HepG2 (cell line): ENCODE measurements around the gene DDX23. TPM values are rescaled to one million over a fixed set of nuclear protein-coding genes. Genes with fewer than 3 reads are reported as not detected.

ENCODE experiments used
- ATAC-seq: fragments of 200-7000 bp; cut with Tn5 transposase; 3 replicates; pipeline ENCODE4 v1.9.1; 2020; ENCODE audit warnings: mild to moderate bottlenecking, moderate library complexity
- BruUV-seq: library from RNA; stranded (reverse); fragments of 400-500 nt; replicated peaks from 2 replicates; lab custom pipeline; 2021; lab: Mats Ljungman, UMichigan
- CTCF ChIA-PET: fragments of 300-600 bp; formaldehyde crosslinking; extraction: SDS; loops from one replicate; lab custom pipeline; 2021; ENCODE audit warnings: low total read pairs, inconsistent platforms, low intra/inter-chr PET ratio; lab: Yijun Ruan, JAX
- POLR2A ChIA-PET: fragments of 350-600 bp; sonication (Branson Sonifier 250); formaldehyde crosslinking; loops from one replicate; lab custom pipeline; 2020; ENCODE audit warnings: antibody characterized with exemption, inconsistent platforms; lab: Yijun Ruan, JAX
- DNase-seq: peaks from one replicate; pipeline ENCODE4 v3.0.0-alpha.2; 2015; ENCODE audit warnings: low spot score
- FAIRE-seq: peaks from 3 replicates; lab custom pipeline; 2011; peaks lifted over from hg19 to GRCh38; lab: Jason Lieb, UNC
- H2AFZ ChIP-seq: one replicate; pipeline ENCODE4 v1.6.1; 2011; ENCODE audit warnings: low read length, inconsistent platforms
- H3K27ac ChIP-seq: fragments of 300-600 bp; 3 replicates; pipeline ENCODE4 v1.8.0; 2011; ENCODE audit warnings: mixed run types, mild to moderate bottlenecking, mixed read lengths, low read length, inconsistent platforms; ENCODE audit not compliant: insufficient read depth; ENCODE audit errors: extremely low read length
- H3K27me3 ChIP-seq, 2 experiments: fragments of 200-600 bp in 1 of 2; 2 replicates in 1 of 2; 3 replicates in 1 of 2; pipeline versions ENCODE4 v1.6.0 to v1.8.0; 2011; ENCODE audit warnings: low read length in 2 of 2, mild to moderate bottlenecking in 2 of 2, moderate library complexity in 2 of 2, inconsistent platforms in 1 of 2; ENCODE audit not compliant: insufficient read depth in 2 of 2, control insufficient read depth in 1 of 2
- H3K36me3 ChIP-seq, 2 experiments: fragments of 200-600 bp in 1 of 2; replicated peaks in 1 of 2; 2 replicates in 1 of 2; 3 replicates in 1 of 2; pipeline versions ENCODE4 v1.5.1 to v1.8.0; 2011; ENCODE audit warnings: low read length in 2 of 2, inconsistent platforms in 1 of 2; ENCODE audit not compliant: insufficient read depth in 2 of 2, control insufficient read depth in 1 of 2
- H3K4me1 ChIP-seq: 2 replicates; pipeline ENCODE4 v1.5.1; 2012; ENCODE audit warnings: low read length, inconsistent platforms; ENCODE audit not compliant: insufficient read depth
- H3K4me2 ChIP-seq: 2 replicates; pipeline ENCODE4 v1.6.0; 2011; ENCODE audit warnings: low read depth, low read length, inconsistent platforms
- H3K4me3 ChIP-seq, 3 experiments: fragments of 200-600 bp in 1 of 3; sonication (generic), shearing (Covaris generic) in 1 of 3; replicated peaks in 1 of 3; 2 replicates each; pipeline ENCODE4 v1.5.1; 2011 to 2016; ENCODE audit warnings: low read length in 3 of 3, inconsistent platforms in 2 of 3, low read depth in 2 of 3, mild to moderate bottlenecking in 2 of 3, control low read depth in 1 of 3, mixed read lengths in 1 of 3; ENCODE audit not compliant: insufficient read depth in 1 of 3
- H3K79me2 ChIP-seq: one replicate; pipeline ENCODE4 v1.6.1; 2011; ENCODE audit warnings: low read length, inconsistent platforms; ENCODE audit not compliant: insufficient read depth
- H3K9ac ChIP-seq: 2 replicates; pipeline ENCODE4 v1.6.0; 2011; ENCODE audit warnings: mild to moderate bottlenecking, low read depth, low read length, inconsistent platforms; ENCODE audit not compliant: insufficient read depth
- H3K9me3 ChIP-seq: 2 replicates; pipeline ENCODE4 v1.5.1; 2012; ENCODE audit warnings: mild to moderate bottlenecking, low read length
- H4K20me1 ChIP-seq: 2 replicates; pipeline ENCODE4 v1.6.0; 2011; ENCODE audit warnings: inconsistent platforms, mild to moderate bottlenecking, low read length, moderate library complexity; ENCODE audit not compliant: insufficient read depth
- HNF4A ChIP-seq: sonication (generic); formaldehyde crosslinking; IDR thresholded peaks from 2 replicates; pipeline ENCODE4 v1.4.0; 2020; ENCODE audit warnings: missing genetic modification reagents
- IRX3 ChIP-seq: sonication (generic); formaldehyde crosslinking; IDR thresholded peaks from 2 replicates; pipeline ENCODE4 v1.8.1; 2023; ENCODE audit warnings: mild to moderate bottlenecking, low read depth, missing genetic modification reagents, borderline replicate concordance
- RARA ChIP-seq: IDR thresholded peaks from 2 replicates; pipeline ENCODE4 v1.6.1; 2016; ENCODE audit warnings: missing genetic modification reagents, missing compliant biosample characterization
- RXRA ChIP-seq: sonication (generic); formaldehyde crosslinking; IDR thresholded peaks from 2 replicates; pipeline ENCODE4 v1.5.1; 2020; ENCODE audit warnings: missing genetic modification reagents
- SALL1 ChIP-seq: sonication (generic); formaldehyde crosslinking; IDR thresholded peaks from 2 replicates; pipeline ENCODE4 v1.8.0; 2022; ENCODE audit warnings: mild to moderate bottlenecking, missing genetic modification reagents
- SIN3A ChIP-seq: IDR thresholded peaks from 2 replicates; pipeline ENCODE4 v1.6.1; 2011; ENCODE audit warnings: low read depth, mild to moderate bottlenecking, control low read depth, low read length, borderline replicate concordance
- SRSF1 ChIP-seq: fragments of 200-400 bp; formaldehyde crosslinking; optimal IDR thresholded peaks from 2 replicates; pipeline ENCODE3; 2017; ENCODE audit warnings: mild to moderate bottlenecking, low read depth, low read length, moderate library complexity
- ZFP90 ChIP-seq: sonication (generic); formaldehyde crosslinking; IDR thresholded peaks from 2 replicates; pipeline ENCODE4 v1.8.0; 2022; ENCODE audit warnings: missing genetic modification reagents, mild to moderate bottlenecking, inconsistent platforms, borderline replicate concordance
- ZMYM3 ChIP-seq: sonication (generic); formaldehyde crosslinking; IDR thresholded peaks from 2 replicates; pipeline ENCODE4 v1.5.1; 2020; ENCODE audit warnings: mild to moderate bottlenecking, missing genetic modification reagents
- ZNF333 ChIP-seq: sonication (generic); formaldehyde crosslinking; IDR thresholded peaks from 2 replicates; pipeline ENCODE4 v1.4.0; 2020; ENCODE audit warnings: mild to moderate bottlenecking, missing genetic modification reagents, borderline replicate concordance
- ZNF362 ChIP-seq: sonication (generic); formaldehyde crosslinking; IDR thresholded peaks from 2 replicates; pipeline ENCODE4 v1.4.0; 2020; ENCODE audit warnings: missing genetic modification reagents, mild to moderate bottlenecking, borderline replicate concordance
- ZNF430 ChIP-seq: sonication (generic); formaldehyde crosslinking; IDR thresholded peaks from 2 replicates; pipeline ENCODE4 v1.9.0; 2021; ENCODE audit warnings: mild to moderate bottlenecking, missing genetic modification reagents
- ZNF550 ChIP-seq: sonication (generic); formaldehyde crosslinking; IDR thresholded peaks from 2 replicates; pipeline ENCODE4 v1.4.0; 2020; ENCODE audit warnings: mild to moderate bottlenecking, missing genetic modification reagents, borderline replicate concordance
- ZNF567 ChIP-seq: sonication (generic); formaldehyde crosslinking; IDR thresholded peaks from 2 replicates; pipeline ENCODE4 v1.8.1; 2023; ENCODE audit warnings: mild to moderate bottlenecking, missing genetic modification reagents, borderline replicate concordance
- ZSCAN9 ChIP-seq: IDR thresholded peaks from 2 replicates; pipeline ENCODE4 v1.6.1; 2016; ENCODE audit warnings: borderline replicate concordance
- ZUFSP ChIP-seq: sonication (generic); formaldehyde crosslinking; IDR thresholded peaks from 2 replicates; pipeline ENCODE4 v1.9.0; 2021; ENCODE audit warnings: missing genetic modification reagents, mild to moderate bottlenecking, borderline replicate concordance
- WGBS: methylation state at CpG from one replicate; pipeline ENCODE4 v1.1.6; 2017; ENCODE audit warnings: low lambda C conversion rate; 5-methylcytosine and 5-hydroxymethylcytosine counted together
- in situ Hi-C: cut with HindIII; loops from 2 replicates; pipeline ENCODE4 v1.10.0; 2017; ENCODE audit warnings: low pct_unique_long_range_greater_than_20kb; ENCODE audit not compliant: extremely low pct_ligation_motif_present
- intact Hi-C: fragments of 100-400 bp; cut with micrococcal nuclease; formaldehyde crosslinking; loops from one replicate; pipeline ENCODE4 v1.10.0; 2022; ENCODE audit not compliant: unreplicated experiment
- polyA plus RNA-seq, 8 experiments: library from polyadenylated mRNA; depleted of rRNA in 3 of 8; stranded (reverse) in 7 of 8; unstranded in 1 of 8; fragments of >200 nt; fragmentation: Illumina TruSeq in 4 of 8; extraction: Trizol in 4 of 8; gene quantifications; 2 replicates each; pipeline versions ENCODE4 v1.2.1 to v1.2.3, GENCODE V29; 2011 to 2016; ENCODE audit warnings: low read depth in 4 of 8, missing spikeins in 1 of 8, mixed read lengths in 1 of 8; ENCODE audit not compliant: insufficient read depth in 1 of 8
- total RNA-seq, 5 experiments: library from RNA; depleted of rRNA; stranded (reverse); fragments of >200 nt; fragmentation: Illumina TruSeq; extraction: Trizol; gene quantifications; 2 replicates each; pipeline ENCODE4 v1.2.3, GENCODE V29; 2016; ENCODE audit warnings: low read depth in 1 of 5
- TF ChIP-seq, protein P1 (sequence below): sonication (generic); formaldehyde crosslinking; conservative IDR thresholded peaks from 2 replicates; pipeline ENCODE4 v1.4.0; 2020; ENCODE audit warnings: mild to moderate bottlenecking, missing genetic modification reagents, moderate library complexity

The DDX23 gene
- total and polyA plus RNA-seq, 2 of the 13 experiments (the other 11 are each of a cell fraction or from before 2014, with no cell fraction given) = 35.7 to 90.0 TPM

DNA sequence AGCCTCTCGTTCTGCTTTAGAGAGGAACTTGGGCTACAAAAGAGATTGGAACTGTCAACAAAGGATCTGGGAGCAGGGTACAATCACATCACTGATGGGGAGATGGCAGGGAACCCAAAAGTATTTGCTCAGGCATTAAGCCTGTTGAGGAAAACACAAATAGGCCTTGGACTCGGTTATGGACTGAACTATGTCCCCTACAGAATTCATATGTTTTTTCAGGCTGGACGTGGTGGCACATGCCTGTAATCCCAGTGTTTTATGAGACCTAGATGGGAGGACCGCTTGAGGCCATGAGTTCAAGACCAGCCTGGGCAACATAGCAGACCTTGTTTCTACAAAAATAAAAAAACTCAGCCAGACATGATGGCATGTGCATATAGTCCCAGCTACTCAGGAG, 13.9 kb downstream of the DDX23 start:
- intact Hi-C loops = no loop called here
- no peaks in the 10 kb centered on the region for H3K27me3 ChIP-seq
- H3K4me3 ChIP-seq = no peak overlapping the region
- ChIA-PET CTCF (no interaction called here), POLR2A (no interaction called here)
- H4K20me1 ChIP-seq = no peaks in the 10 kb centered on the region
- no TSS peak for BruUV-seq
- in situ Hi-C loops = no loop called here
- no peak for FAIRE-seq
- DNase-seq = peak; percentile 29
- peaks cover 27 to 54% of the 10 kb centered on the region in 2 experiments for H3K36me3 ChIP-seq
- peak overlapping the region; percentile 44 for H3K27ac ChIP-seq
- H3K4me1 ChIP-seq = peaks cover 17% of the 10 kb centered on the region
- no peak overlapping the region for H3K9ac ChIP-seq
- H2AFZ ChIP-seq = no peak overlapping the region
- ATAC-seq = peak; percentile 80
- WGBS = 51% methylated on average over 4 of the region's 4 CpGs
- no peak overlapping the region for H3K4me2 ChIP-seq
- H3K9me3 ChIP-seq = no peaks in the 10 kb centered on the region
- no peaks in the 10 kb centered on the region for H3K79me2 ChIP-seq
- TF ChIP-seq RXRA (CRISPR knock-in tag) = no peak
- TF ChIP-seq IRX3 = no peak
- no peak for TF ChIP-seq ZFP90
- TF ChIP-seq ZNF333 = no peak
- no peak for TF ChIP-seq ZNF567 (CRISPR knock-in tag)
- no peak for TF ChIP-seq ZNF430
- no peak for TF ChIP-seq RARA (CRISPR knock-in tag)
- TF ChIP-seq SALL1 = peak; percentile 81
- TF ChIP-seq SIN3A = no peak
- TF ChIP-seq ZSCAN9 = no peak
- peak; percentile 73; the same call in 1 of the 2 replicates for TF ChIP-seq ZMYM3 (CRISPR knock-in tag)
- TF ChIP-seq ZNF550 (CRISPR knock-in tag) = no peak
- no peak for TF ChIP-seq ZUFSP (CRISPR knock-in tag)
- no peak for TF ChIP-seq SRSF1
- TF ChIP-seq ZNF362 (CRISPR knock-in tag) = 0 out of 2 replicates have a peak, but pooled peaks have one; percentile 49
- peak; percentile 71 for TF ChIP-seq HNF4A (CRISPR knock-in tag)
- TF ChIP-seq, protein P1, sequence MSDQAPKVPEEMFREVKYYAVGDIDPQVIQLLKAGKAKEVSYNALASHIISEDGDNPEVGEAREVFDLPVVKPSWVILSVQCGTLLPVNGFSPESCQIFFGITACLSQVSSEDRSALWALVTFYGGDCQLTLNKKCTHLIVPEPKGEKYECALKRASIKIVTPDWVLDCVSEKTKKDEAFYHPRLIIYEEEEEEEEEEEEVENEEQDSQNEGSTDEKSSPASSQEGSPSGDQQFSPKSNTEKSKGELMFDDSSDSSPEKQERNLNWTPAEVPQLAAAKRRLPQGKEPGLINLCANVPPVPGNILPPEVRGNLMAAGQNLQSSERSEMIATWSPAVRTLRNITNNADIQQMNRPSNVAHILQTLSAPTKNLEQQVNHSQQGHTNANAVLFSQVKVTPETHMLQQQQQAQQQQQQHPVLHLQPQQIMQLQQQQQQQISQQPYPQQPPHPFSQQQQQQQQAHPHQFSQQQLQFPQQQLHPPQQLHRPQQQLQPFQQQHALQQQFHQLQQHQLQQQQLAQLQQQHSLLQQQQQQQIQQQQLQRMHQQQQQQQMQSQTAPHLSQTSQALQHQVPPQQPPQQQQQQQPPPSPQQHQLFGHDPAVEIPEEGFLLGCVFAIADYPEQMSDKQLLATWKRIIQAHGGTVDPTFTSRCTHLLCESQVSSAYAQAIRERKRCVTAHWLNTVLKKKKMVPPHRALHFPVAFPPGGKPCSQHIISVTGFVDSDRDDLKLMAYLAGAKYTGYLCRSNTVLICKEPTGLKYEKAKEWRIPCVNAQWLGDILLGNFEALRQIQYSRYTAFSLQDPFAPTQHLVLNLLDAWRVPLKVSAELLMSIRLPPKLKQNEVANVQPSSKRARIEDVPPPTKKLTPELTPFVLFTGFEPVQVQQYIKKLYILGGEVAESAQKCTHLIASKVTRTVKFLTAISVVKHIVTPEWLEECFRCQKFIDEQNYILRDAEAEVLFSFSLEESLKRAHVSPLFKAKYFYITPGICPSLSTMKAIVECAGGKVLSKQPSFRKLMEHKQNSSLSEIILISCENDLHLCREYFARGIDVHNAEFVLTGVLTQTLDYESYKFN (CRISPR knock-in tag) = peak; percentile 75
